ENCODE data around the gene TUBGCP5.
A peak's percentile ranks its signal among the peaks of the same experiment; 100 is the strongest.

TUBGCP5 gene

GRCh38 chr15:23039917-23040281 lies 530 bp upstream of the TUBGCP5 start:
- Histone ChIP-seq H3K79me2 (ENCODE audit: control insufficient read depth, insufficient read depth, low read length) (no peaks in the 10 kb centered on the region), H3K9ac (ENCODE audit: low read length) (peak overlapping the region; percentile 88), H3K79me1 (ENCODE audit: low read length) (peaks cover 7% of the 10 kb centered on the region), H3K27me3 (ENCODE audit: insufficient read depth, low read length, poor library complexity) (no peaks in the 10 kb centered on the region), H2BK120ac (ENCODE audit: low read depth, low read length) (no peak overlapping the region), H2BK15ac (replicated peaks; ENCODE audit: low read depth) (no peak overlapping the region), H4K5ac (ENCODE audit: low read length) (no peak overlapping the region), H3K18ac (ENCODE audit: low read length) (peak overlapping the region; percentile 2), H3K36me3 (ENCODE audit: control insufficient read depth, insufficient read depth, low read length) (no peaks in the 10 kb centered on the region), H3K4me3 (ENCODE audit: low read length) (peak overlapping the region; percentile 15), H3K4me1 (ENCODE audit: control insufficient read depth, low read depth, low read length) (no peaks in the 10 kb centered on the region), H3K4ac (ENCODE audit: low read depth, low read length) (no peak overlapping the region), H3K27ac (ENCODE audit: low read depth, low read length) (no peak overlapping the region), H3K56ac (ENCODE audit: low read length) (peak overlapping the region; percentile 91), H2BK5ac (ENCODE audit: low read length) (no peak overlapping the region), H2AK5ac (ENCODE audit: low read length) (no peak overlapping the region), H3K4me2 (ENCODE audit: low read length) (peak overlapping the region; percentile 52), H3K23ac (ENCODE audit: low read length) (no peak overlapping the region), H4K8ac (ENCODE audit: low read depth, low read length) (no peak overlapping the region)
- no CpG with 5 or more reads among the region's 10 CpGs for WGBS (ENCODE audit: extremely low coverage, insufficient coverage, low lambda C conversion rate)
- DNase-seq = no peak

GRCh38 chr15:23038726-23039142 lies 635 bp downstream of the TUBGCP5 start:
- H3K18ac ChIP-seq (ENCODE audit: low read length) = peak overlapping the region; percentile 85
- WGBS (ENCODE audit: extremely low coverage, insufficient coverage, low lambda C conversion rate) = no CpG with 5 or more reads among the region's 14 CpGs
- peak overlapping the region; percentile 79 for H3K4me2 ChIP-seq (ENCODE audit: low read length)
- H3K4ac ChIP-seq (ENCODE audit: low read depth, low read length) = peak overlapping the region; percentile 72
- H2BK5ac ChIP-seq (ENCODE audit: low read length) = no peak overlapping the region
- peaks cover 7% of the 10 kb centered on the region for H3K79me1 ChIP-seq (ENCODE audit: low read length)
- H2BK15ac ChIP-seq (replicated peaks; ENCODE audit: low read depth) = no peak overlapping the region
- H2BK120ac ChIP-seq (ENCODE audit: low read depth, low read length) = no peak overlapping the region
- H3K27me3 ChIP-seq (ENCODE audit: insufficient read depth, low read length, poor library complexity) = no peaks in the 10 kb centered on the region
- no peak overlapping the region for H4K8ac ChIP-seq (ENCODE audit: low read depth, low read length)
- peak overlapping the region; percentile 87 for H3K4me3 ChIP-seq (ENCODE audit: low read length)
- peak overlapping the region; percentile 96 for H3K56ac ChIP-seq (ENCODE audit: low read length)
- H3K23ac ChIP-seq (ENCODE audit: low read length) = peak overlapping the region; percentile 76
- peak overlapping the region; percentile 87 for H3K9ac ChIP-seq (ENCODE audit: low read length)
- H2AK5ac ChIP-seq (ENCODE audit: low read length) = no peak overlapping the region
- H3K36me3 ChIP-seq (ENCODE audit: control insufficient read depth, insufficient read depth, low read length) = no peaks in the 10 kb centered on the region
- H4K5ac ChIP-seq (ENCODE audit: low read length) = no peak overlapping the region
- no peaks in the 10 kb centered on the region for H3K79me2 ChIP-seq (ENCODE audit: control insufficient read depth, insufficient read depth, low read length)
- peak overlapping the region; percentile 24 for H3K27ac ChIP-seq (ENCODE audit: low read depth, low read length)
- H3K4me1 ChIP-seq (ENCODE audit: control insufficient read depth, low read depth, low read length) = no peaks in the 10 kb centered on the region
- peak; percentile 52 for DNase-seq

- Histone ChIP-seq H4K5ac (ENCODE audit: low read length) (no peak overlapping the region), H3K4me3 (ENCODE audit: low read length) (no peak overlapping the region), H2AK5ac (ENCODE audit: low read length) (no peak overlapping the region), H2BK5ac (ENCODE audit: low read length) (no peak overlapping the region), H3K23ac (ENCODE audit: low read length) (no peak overlapping the region), H4K8ac (ENCODE audit: low read depth, low read length) (no peak overlapping the region), H3K56ac (ENCODE audit: low read length) (no peak overlapping the region), H3K4me2 (ENCODE audit: low read length) (no peak overlapping the region), H3K4me1 (ENCODE audit: control insufficient read depth, low read depth, low read length) (no peaks in the 10 kb centered on the region), H3K79me2 (ENCODE audit: control insufficient read depth, insufficient read depth, low read length) (no peaks in the 10 kb centered on the region), H3K9ac (ENCODE audit: low read length) (no peak overlapping the region), H3K4ac (ENCODE audit: low read depth, low read length) (no peak overlapping the region), H2BK15ac (replicated peaks; ENCODE audit: low read depth) (no peak overlapping the region), H3K27me3 (ENCODE audit: insufficient read depth, low read length, poor library complexity) (no peaks in the 10 kb centered on the region), H2BK120ac (ENCODE audit: low read depth, low read length) (no peak overlapping the region), H3K79me1 (ENCODE audit: low read length) (peaks cover 7% of the 10 kb centered on the region), H3K27ac (ENCODE audit: low read depth, low read length) (no peak overlapping the region), H3K36me3 (ENCODE audit: control insufficient read depth, insufficient read depth, low read length) (no peaks in the 10 kb centered on the region), H3K18ac (ENCODE audit: low read length) (no peak overlapping the region)
- DNase-seq = peak; percentile 88
- no CpG with 5 or more reads among the region's 5 CpGs for WGBS (ENCODE audit: extremely low coverage, insufficient coverage, low lambda C conversion rate)
These were observed 3.3 kb downstream of the TUBGCP5 start for GRCh38 chr15:23035964-23036566.

GRCh38 chr15:23033979-23034378 lies 5.4 kb downstream of the TUBGCP5 start:
- Histone ChIP-seq H3K36me3 (ENCODE audit: control insufficient read depth, insufficient read depth, low read length) (no peaks in the 10 kb centered on the region), H3K27me3 (ENCODE audit: insufficient read depth, low read length, poor library complexity) (no peaks in the 10 kb centered on the region), H3K79me2 (ENCODE audit: control insufficient read depth, insufficient read depth, low read length) (no peaks in the 10 kb centered on the region)

GRCh38 chr15:23026218-23026617 lies 13.2 kb downstream of the TUBGCP5 start:
- no peak overlapping the region for H3K23ac ChIP-seq (ENCODE audit: low read length)
- no peak for DNase-seq
- no peak overlapping the region for H4K8ac ChIP-seq (ENCODE audit: low read depth, low read length)
- no peaks in the 10 kb centered on the region for H3K79me1 ChIP-seq (ENCODE audit: low read length)
- H3K79me2 ChIP-seq (ENCODE audit: control insufficient read depth, insufficient read depth, low read length) = no peaks in the 10 kb centered on the region
- no peak overlapping the region for H3K4me2 ChIP-seq (ENCODE audit: low read length)
- peaks cover 7% of the 10 kb centered on the region for H3K36me3 ChIP-seq (ENCODE audit: control insufficient read depth, insufficient read depth, low read length)
- no peak overlapping the region for H2BK5ac ChIP-seq (ENCODE audit: low read length)
- no peak overlapping the region for H3K27ac ChIP-seq (ENCODE audit: low read depth, low read length)
- no peak overlapping the region for H3K18ac ChIP-seq (ENCODE audit: low read length)
- no peak overlapping the region for H2BK120ac ChIP-seq (ENCODE audit: low read depth, low read length)
- no peak overlapping the region for H3K4ac ChIP-seq (ENCODE audit: low read depth, low read length)
- H2AK5ac ChIP-seq (ENCODE audit: low read length) = no peak overlapping the region
- H3K4me3 ChIP-seq (ENCODE audit: low read length) = no peak overlapping the region
- H3K9ac ChIP-seq (ENCODE audit: low read length) = no peak overlapping the region
- WGBS (ENCODE audit: extremely low coverage, insufficient coverage, low lambda C conversion rate) = no CpG with 5 or more reads among the region's 1 CpG
- H2BK15ac ChIP-seq (replicated peaks; ENCODE audit: low read depth) = no peak overlapping the region
- no peaks in the 10 kb centered on the region for H3K4me1 ChIP-seq (ENCODE audit: control insufficient read depth, low read depth, low read length)
- no peak overlapping the region for H4K5ac ChIP-seq (ENCODE audit: low read length)
- H3K27me3 ChIP-seq (ENCODE audit: insufficient read depth, low read length, poor library complexity) = no peaks in the 10 kb centered on the region
- H3K56ac ChIP-seq (ENCODE audit: low read length) = no peak overlapping the region

More at GRCh38 chr15:23033979-23034378, 5.4 kb downstream of the TUBGCP5 start:
- Histone ChIP-seq H3K56ac (ENCODE audit: low read length) (no peak overlapping the region), H3K27ac (ENCODE audit: low read depth, low read length) (no peak overlapping the region), H2BK120ac (ENCODE audit: low read depth, low read length) (no peak overlapping the region), H2BK5ac (ENCODE audit: low read length) (no peak overlapping the region), H2BK15ac (replicated peaks; ENCODE audit: low read depth) (no peak overlapping the region), H3K4ac (ENCODE audit: low read depth, low read length) (no peak overlapping the region), H3K4me3 (ENCODE audit: low read length) (no peak overlapping the region), H3K4me2 (ENCODE audit: low read length) (no peak overlapping the region), H4K8ac (ENCODE audit: low read depth, low read length) (no peak overlapping the region), H3K23ac (ENCODE audit: low read length) (no peak overlapping the region), H3K4me1 (ENCODE audit: control insufficient read depth, low read depth, low read length) (no peaks in the 10 kb centered on the region), H3K79me1 (ENCODE audit: low read length) (peaks cover 7% of the 10 kb centered on the region), H4K5ac (ENCODE audit: low read length) (no peak overlapping the region), H3K9ac (ENCODE audit: low read length) (no peak overlapping the region), H2AK5ac (ENCODE audit: low read length) (no peak overlapping the region), H3K18ac (ENCODE audit: low read length) (no peak overlapping the region)
- no peak for DNase-seq
- no CpG with 5 or more reads among the region's 2 CpGs for WGBS (ENCODE audit: extremely low coverage, insufficient coverage, low lambda C conversion rate)

GRCh38 chr15:23022156-23022555 lies 17.2 kb downstream of the TUBGCP5 start:
- Histone ChIP-seq H2BK5ac (ENCODE audit: low read length) (no peak overlapping the region), H3K79me2 (ENCODE audit: control insufficient read depth, insufficient read depth, low read length) (no peaks in the 10 kb centered on the region), H3K27ac (ENCODE audit: low read depth, low read length) (no peak overlapping the region), H3K4me1 (ENCODE audit: control insufficient read depth, low read depth, low read length) (no peaks in the 10 kb centered on the region), H3K23ac (ENCODE audit: low read length) (no peak overlapping the region), H2BK15ac (replicated peaks; ENCODE audit: low read depth) (no peak overlapping the region), H2BK120ac (ENCODE audit: low read depth, low read length) (no peak overlapping the region), H3K79me1 (ENCODE audit: low read length) (no peaks in the 10 kb centered on the region), H3K27me3 (ENCODE audit: insufficient read depth, low read length, poor library complexity) (no peaks in the 10 kb centered on the region), H3K18ac (ENCODE audit: low read length) (no peak overlapping the region), H3K56ac (ENCODE audit: low read length) (no peak overlapping the region), H3K36me3 (ENCODE audit: control insufficient read depth, insufficient read depth, low read length) (peaks cover 11% of the 10 kb centered on the region), H3K4me2 (ENCODE audit: low read length) (no peak overlapping the region), H3K4ac (ENCODE audit: low read depth, low read length) (no peak overlapping the region), H2AK5ac (ENCODE audit: low read length) (no peak overlapping the region), H3K4me3 (ENCODE audit: low read length) (no peak overlapping the region), H4K5ac (ENCODE audit: low read length) (no peak overlapping the region), H4K8ac (ENCODE audit: low read depth, low read length) (no peak overlapping the region), H3K9ac (ENCODE audit: low read length) (no peak overlapping the region)
- DNase-seq = no peak
- no CpG with 5 or more reads among the region's 2 CpGs for WGBS (ENCODE audit: extremely low coverage, insufficient coverage, low lambda C conversion rate)

Data from mesendoderm (in vitro differentiated cells).